GM18868 (cell line): ENCODE data around the gene DNAH12.

Experiments
- ATAC-seq: cut with Tn5 transposase; IDR thresholded peaks from one replicate; pipeline ENCODE4 v1.9.1; 2021; ENCODE audit warnings: mild to moderate bottlenecking, moderate library complexity; ENCODE audit not compliant: unreplicated experiment

Gene DNAH12

GRCh38 chr3:57256844-57257243, 287.3 kb downstream of the DNAH12 start:
- no peak for ATAC-seq

- no peak for ATAC-seq
Measured at GRCh38 chr3:57252404-57252803, 291.7 kb downstream of the DNAH12 start.

- ATAC-seq, result no peak
Measured at GRCh38 chr3:57244946-57245345, 299.2 kb downstream of the DNAH12 start.
